ENCODE results near the gene NXN.

GRCh38 chr17:859824-860195, 119.8 kb downstream of the NXN start:
- TF ChIP-seq CTCF (IDR thresholded peaks at IDR 0.05): no peak
- no peak for TF ChIP-seq POLR2A (IDR thresholded peaks at IDR 0.05)

Data from tibial nerve (tissue), 3 donors.